Endodermal cell (in vitro differentiated cells): Measurements from ENCODE around the gene AP1AR. TPM values are rescaled to one million over a fixed set of nuclear protein-coding genes. Genes with fewer than 3 reads are reported as not detected.
"Not testable (repeated sequence)": the region's sequence is repeated elsewhere in the genome, so short reads cannot be mapped to it uniquely, and the experiment has no call there.

ENCODE experiments used
- DNase-seq: peaks from one replicate; pipeline ENCODE4 v3.0.0-alpha.2; 2017
- H3K27ac ChIP-seq: 2 replicates; pipeline ENCODE4 v1.5.1; 2013; ENCODE audit warnings: mild to moderate bottlenecking, low read depth, low read length, moderate library complexity
- H3K27me3 ChIP-seq: 2 replicates; pipeline ENCODE4 v1.6.1; 2013; ENCODE audit warnings: mild to moderate bottlenecking, low read length, moderate library complexity; ENCODE audit not compliant: insufficient read depth, control insufficient read depth, poor library complexity, severe bottlenecking
- H3K36me3 ChIP-seq: 2 replicates; pipeline ENCODE4 v1.7.0; 2013; ENCODE audit warnings: mild to moderate bottlenecking, low read length, moderate library complexity; ENCODE audit not compliant: control insufficient read depth, insufficient read depth
- H3K4me1 ChIP-seq: one replicate; pipeline ENCODE4 v1.7.0; 2013; ENCODE audit warnings: low read length; ENCODE audit not compliant: control insufficient read depth, insufficient read depth
- H3K4me3 ChIP-seq: 2 replicates; pipeline ENCODE4 v1.5.1; 2013; ENCODE audit warnings: mild to moderate bottlenecking, low read length, moderate library complexity
- H3K9ac ChIP-seq: 2 replicates; pipeline ENCODE4 v1.6.1; 2013; ENCODE audit warnings: mild to moderate bottlenecking, low read length, moderate library complexity; ENCODE audit not compliant: poor library complexity, severe bottlenecking; ENCODE audit errors: extremely low read depth
- H3K9me3 ChIP-seq: 2 replicates; pipeline ENCODE4 v1.6.1; 2013; ENCODE audit warnings: mild to moderate bottlenecking, low read length, moderate library complexity; ENCODE audit not compliant: control insufficient read depth
- H3K27ac Mint-ChIP-seq: 2 replicates; pipeline ENCODE4 v1.8.0; 2020; ENCODE audit warnings: mixed read lengths
- H3K27me3 Mint-ChIP-seq: 2 replicates; pipeline ENCODE4 v1.8.0; 2021; ENCODE audit warnings: mild to moderate bottlenecking, mixed read lengths; ENCODE audit not compliant: insufficient read depth
- H3K36me3 Mint-ChIP-seq: 2 replicates; pipeline ENCODE4 v1.8.0; 2020; ENCODE audit warnings: low read depth, mixed read lengths
- H3K4me1 Mint-ChIP-seq: 2 replicates; pipeline ENCODE4 v1.8.0; 2020; ENCODE audit warnings: mixed read lengths
- H3K4me3 Mint-ChIP-seq: 2 replicates; pipeline ENCODE4 v1.8.0; 2020; ENCODE audit warnings: mild to moderate bottlenecking, moderate library complexity, mixed read lengths
- H3K9me3 Mint-ChIP-seq: 2 replicates; pipeline ENCODE4 v1.8.0; 2020; ENCODE audit warnings: mild to moderate bottlenecking, mixed read lengths
- CTCF ChIP-seq: fragments of 200-600 bp; sonication (generic); conservative IDR thresholded peaks from 2 replicates; pipeline ENCODE4 v1.5.0; 2021; ENCODE audit warnings: antibody characterized with exemption, mild to moderate bottlenecking
- WGBS, 2 experiments: methylation state at CpG; one replicate each; pipeline versions ENCODE4 v1.1.5 to v1.1.7; 2013; ENCODE audit warnings: missing lambda C conversion rate in 2 of 2, mixed read lengths in 1 of 2; ENCODE audit not compliant: insufficient coverage in 1 of 2, insufficient read length in 1 of 2; 5-methylcytosine and 5-hydroxymethylcytosine counted together
- total RNA-seq, 2 donors: library from RNA; stranded (reverse); fragmentation: NEBNext Ultra II Directional in 1 of 2; extraction: Animal tissue kit (Norgen Biotek cat#: 25700) in 1 of 2; gene quantifications; 2 replicates in 1 of 2; 3 replicates in 1 of 2; pipeline ENCODE4 v1.2.1, GENCODE V29; 2021

AP1AR gene
- total RNA-seq, 2 donors from 2014 or later, result 22.7 to 24.8 TPM

- no peaks in the 10 kb centered on the region for H3K36me3 ChIP-seq
- no peak overlapping the region for H3K27ac ChIP-seq
- Mint-ChIP-seq H3K36me3 (peaks cover 7% of the 10 kb centered on the region), H3K4me3 (no peak overlapping the region), H3K27ac (no peak overlapping the region), H3K9me3 (peaks cover 4% of the 10 kb centered on the region), H3K4me1 (peaks cover 3% of the 10 kb centered on the region), H3K27me3 (peaks cover 4% of the 10 kb centered on the region)
- H3K9me3 ChIP-seq, result no peaks in the 10 kb centered on the region
- TF ChIP-seq CTCF, result no peak
- H3K9ac ChIP-seq, result no peak overlapping the region
- DNase-seq, result no peak
- peaks cover under 1% of the 10 kb centered on the region for H3K27me3 ChIP-seq
- H3K4me1 ChIP-seq, result no peaks in the 10 kb centered on the region
- H3K4me3 ChIP-seq, result no peak overlapping the region
- WGBS, 2 experiments, result 87 to 95% methylated on average over 4 to 10 of the region's 10 CpGs
Measured at GRCh38 chr4:112279025-112279881, 47.7 kb downstream of the AP1AR start.

GRCh38 chr4:112279882-112280315 is 48.3 kb downstream of the AP1AR start:
- Mint-ChIP-seq H3K9me3 (peaks cover 4% of the 10 kb centered on the region), H3K4me3 (no peak overlapping the region)

GRCh38 chr4:112280386-112281056 is 48.9 kb downstream of the AP1AR start:
- Histone ChIP-seq H3K9me3 (no peaks in the 10 kb centered on the region), H3K27me3 (peaks cover 11% of the 10 kb centered on the region), H3K36me3 (no peaks in the 10 kb centered on the region), H3K9ac (no peak overlapping the region), H3K27ac (no peak overlapping the region), H3K4me1 (no peaks in the 10 kb centered on the region), H3K4me3 (no peak overlapping the region)
- H3K27ac Mint-ChIP-seq, result no peak overlapping the region
- H3K4me3 Mint-ChIP-seq, result no peak overlapping the region
- H3K9me3 Mint-ChIP-seq, result peaks cover 4% of the 10 kb centered on the region
- DNase-seq, result no peak
- 75 to 76% methylated on average over 5 of the region's 5 CpGs for WGBS, 2 experiments
- peaks cover 13% of the 10 kb centered on the region for H3K27me3 Mint-ChIP-seq
- TF ChIP-seq CTCF, result no peak
- peaks cover 9% of the 10 kb centered on the region for H3K4me1 Mint-ChIP-seq
- peaks cover 7% of the 10 kb centered on the region for H3K36me3 Mint-ChIP-seq

More at GRCh38 chr4:112279882-112280315, 48.3 kb downstream of the AP1AR start:
- Mint-ChIP-seq H3K36me3 (peaks cover 7% of the 10 kb centered on the region), H3K27ac (no peak overlapping the region), H3K4me1 (peaks cover 7% of the 10 kb centered on the region), H3K27me3 (peaks cover 9% of the 10 kb centered on the region)
- Histone ChIP-seq H3K27ac (no peak overlapping the region), H3K4me3 (no peak overlapping the region), H3K27me3 (peaks cover 7% of the 10 kb centered on the region), H3K9ac (no peak overlapping the region), H3K9me3 (no peaks in the 10 kb centered on the region), H3K4me1 (no peaks in the 10 kb centered on the region), H3K36me3 (no peaks in the 10 kb centered on the region)
- no peak for DNase-seq
- WGBS, 2 experiments, result 95 to 100% methylated on average over 1 to 7 of the region's 7 CpGs
- TF ChIP-seq CTCF, result no peak

- peaks cover 17% of the 10 kb centered on the region for H3K27me3 ChIP-seq
- H3K27ac Mint-ChIP-seq, H3K4me3 Mint-ChIP-seq, H3K4me1 ChIP-seq, H3K4me3 ChIP-seq, H3K27ac ChIP-seq, DNase-seq, H3K9me3 Mint-ChIP-seq, H3K9me3 ChIP-seq, H3K36me3 ChIP-seq, H3K4me1 Mint-ChIP-seq, H3K9ac ChIP-seq, H3K36me3 Mint-ChIP-seq: not testable (repeated sequence)
- H3K27me3 Mint-ChIP-seq, result peaks cover 25% of the 10 kb centered on the region
- WGBS, 2 experiments, result 92 to 100% methylated on average over 1 to 2 of the region's 2 CpGs
Measured at GRCh38 chr4:112281895-112282398, 50.4 kb downstream of the AP1AR start.
